ENCODE results near the gene FSIP1.

The FSIP1 gene

DNA sequence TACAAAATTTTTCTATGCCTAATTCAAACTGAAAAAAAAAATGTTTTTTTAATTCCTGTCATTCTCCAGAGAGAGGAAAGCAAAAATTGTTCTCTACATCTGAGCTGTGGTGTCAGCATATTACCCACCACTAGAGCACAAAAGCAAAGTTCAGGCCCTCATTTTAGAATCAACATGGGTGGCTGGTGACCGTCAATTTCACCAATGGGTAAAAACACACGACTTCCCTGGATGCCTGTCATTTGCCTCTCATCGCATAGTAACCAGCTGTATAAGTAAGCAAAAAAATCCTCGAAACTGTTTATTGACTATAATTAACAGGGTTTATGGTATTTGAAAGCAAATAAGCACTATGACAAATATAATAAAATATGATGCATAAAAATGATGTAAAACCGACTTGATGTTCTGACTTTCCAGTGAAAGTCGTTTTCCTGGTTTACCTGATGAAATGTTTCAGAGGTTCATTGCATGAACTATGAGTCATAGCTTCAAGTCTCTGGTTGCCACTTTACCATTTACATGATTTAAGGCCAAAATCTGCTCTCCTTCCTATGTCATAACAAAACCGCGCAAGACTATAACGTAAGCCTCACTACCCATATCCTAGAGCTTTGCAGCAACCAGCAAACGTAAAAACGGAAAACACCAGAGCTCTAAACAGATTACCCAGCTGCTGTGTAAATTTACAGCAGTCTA, 141.3 kb downstream of the FSIP1 start:
- DNase-seq: no peak

DNA sequence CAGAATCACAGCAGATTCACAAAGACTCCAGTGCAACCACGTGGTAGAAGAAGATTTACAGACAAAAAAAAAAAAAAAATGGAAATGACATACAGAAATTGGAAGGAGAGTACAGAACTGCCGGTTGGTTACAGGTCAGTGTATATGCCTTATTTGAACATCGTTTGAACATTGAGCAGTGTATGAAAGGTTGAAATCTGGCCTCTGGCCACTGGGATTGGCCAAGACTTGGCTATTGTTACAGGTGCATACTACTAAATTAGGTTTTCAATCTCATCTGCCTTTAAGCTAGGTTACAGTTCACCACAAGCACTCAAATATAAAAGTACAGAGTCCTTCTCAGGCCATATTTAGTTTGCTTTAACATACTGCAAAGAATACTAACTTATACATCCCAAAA, 142.0 kb downstream of the FSIP1 start:
- no peak for DNase-seq

DNA sequence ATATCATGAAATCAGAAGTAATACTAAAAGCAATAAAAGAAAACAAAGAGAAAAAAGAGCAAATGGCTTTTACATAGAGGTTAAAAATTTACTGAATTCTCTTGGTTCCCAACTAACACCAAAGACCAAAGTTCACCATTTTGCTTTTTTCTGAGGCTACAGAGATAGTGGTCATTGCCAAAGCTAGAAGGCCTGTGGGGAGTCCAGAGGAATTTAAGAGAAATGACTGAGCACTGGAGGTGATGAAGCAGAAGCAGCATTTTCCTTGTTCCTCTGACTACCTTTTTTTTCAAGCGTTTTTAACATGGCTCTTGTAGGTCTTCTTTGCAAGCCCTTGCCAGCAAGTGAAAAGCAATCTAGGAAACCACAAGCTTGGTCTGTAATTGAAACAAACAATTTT, 143.6 kb downstream of the FSIP1 start:
- DNase-seq: no peak

DNA sequence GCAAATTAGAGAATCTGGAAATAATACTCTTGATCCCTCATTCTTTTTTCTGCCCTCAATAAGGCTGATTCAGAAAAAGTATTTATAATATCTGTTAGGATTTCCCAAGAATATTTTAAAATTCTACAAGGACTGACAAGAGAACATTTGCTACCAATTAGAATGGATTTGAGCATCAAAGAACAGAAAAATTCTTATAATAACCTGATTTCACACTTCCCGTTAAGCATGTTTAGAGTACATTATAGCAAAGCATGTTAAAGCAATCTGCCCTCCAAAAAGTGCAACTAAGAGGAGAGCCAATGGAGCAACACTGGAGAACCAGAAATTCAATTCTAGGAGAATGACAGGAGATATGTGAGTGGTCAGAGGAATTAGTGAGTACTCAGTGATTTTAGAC, 144.6 kb downstream of the FSIP1 start:
- DNase-seq: no peak

DNA sequence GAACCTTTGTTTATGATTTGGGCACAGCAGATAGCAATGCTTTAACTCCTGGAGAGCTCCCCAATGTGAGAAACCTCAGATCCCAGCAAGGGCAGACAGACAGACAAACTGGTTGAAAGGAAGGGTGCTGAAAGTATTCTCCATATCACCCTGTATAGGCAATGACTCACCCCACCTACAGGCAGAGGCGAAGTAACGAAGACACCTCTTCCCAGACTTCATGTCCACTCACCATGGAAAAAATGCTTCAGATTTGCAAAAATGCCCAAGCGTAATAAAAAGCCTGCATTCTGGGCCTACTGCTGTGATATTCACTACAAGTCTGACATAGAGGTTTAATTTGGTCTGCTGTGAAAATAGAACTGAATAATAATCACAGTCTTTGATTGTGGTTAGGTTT, 151.3 kb downstream of the FSIP1 start:
- no peak for DNase-seq

DNA sequence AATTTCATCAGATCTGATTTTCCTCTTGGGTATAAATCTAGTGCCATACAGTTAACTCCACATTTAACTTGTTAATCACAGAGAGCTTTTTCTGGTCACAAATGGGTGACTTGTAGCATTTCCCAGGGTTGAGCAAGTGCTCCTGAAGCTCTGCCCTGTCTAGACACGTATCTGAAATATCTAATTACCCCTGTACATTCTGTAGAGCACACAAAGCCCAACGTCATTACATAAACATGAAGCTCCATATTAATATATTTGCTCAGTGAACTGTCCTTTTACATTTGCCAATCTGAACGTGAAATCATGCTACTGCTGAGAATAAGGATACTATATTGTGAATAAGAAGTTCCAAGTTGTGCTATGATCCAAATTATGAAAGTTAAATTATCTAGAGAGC, 152.7 kb downstream of the FSIP1 start:
- no peak for DNase-seq

DNA sequence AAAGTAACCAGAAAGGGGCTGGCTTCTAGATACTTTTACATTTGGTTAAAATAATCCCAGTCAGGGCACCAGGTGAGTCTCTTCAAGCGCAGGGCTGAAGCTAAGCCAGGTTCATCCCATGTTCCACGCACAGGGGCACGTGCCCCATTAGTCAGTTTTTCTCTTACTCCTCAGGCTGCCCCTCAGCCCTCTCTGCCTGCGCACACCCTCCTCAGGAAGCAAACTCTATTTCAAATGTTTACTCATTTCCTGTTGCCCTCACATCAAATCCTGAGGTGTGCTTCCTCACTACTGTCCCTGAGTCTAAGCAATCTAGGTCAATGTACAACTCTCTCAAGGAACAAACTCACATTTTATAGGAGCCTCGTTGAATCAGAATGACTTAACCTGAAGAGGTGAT, 153.3 kb downstream of the FSIP1 start:
- DNase-seq: no peak

DNA sequence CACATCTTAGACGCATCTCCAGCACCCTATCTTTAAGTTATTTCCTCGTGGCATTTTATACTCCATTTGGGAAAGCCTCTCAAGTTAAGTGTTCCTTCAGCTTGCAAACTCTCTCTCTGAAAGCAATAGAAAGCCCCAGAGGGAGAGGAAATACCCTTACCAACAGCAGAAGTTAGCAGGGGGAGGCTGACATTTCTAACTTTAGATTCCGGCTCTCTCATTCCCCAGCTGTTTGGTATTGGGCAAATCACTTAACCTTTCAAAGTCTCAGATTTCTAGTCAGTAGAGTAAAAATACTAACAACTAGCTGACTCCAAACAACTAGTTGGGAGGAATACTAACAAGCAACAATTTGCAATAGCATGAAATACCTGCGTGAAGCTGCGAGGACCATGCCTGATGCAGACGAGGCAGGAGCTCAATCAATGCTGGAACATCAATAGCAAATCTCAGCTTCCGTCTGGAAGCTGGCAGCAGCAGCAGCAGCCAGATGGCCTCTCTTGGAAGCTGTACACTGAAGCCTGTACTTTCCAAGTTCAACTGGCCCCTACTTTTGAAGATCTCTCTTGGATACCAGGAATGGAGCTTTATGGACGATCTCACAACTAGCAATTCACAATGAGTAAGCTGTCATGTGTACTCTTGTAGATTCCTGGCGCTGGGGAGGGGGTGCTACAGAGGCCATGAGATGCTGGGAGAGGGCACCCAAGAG, 153.9 kb downstream of the FSIP1 start:
- DNase-seq: no peak

DNA sequence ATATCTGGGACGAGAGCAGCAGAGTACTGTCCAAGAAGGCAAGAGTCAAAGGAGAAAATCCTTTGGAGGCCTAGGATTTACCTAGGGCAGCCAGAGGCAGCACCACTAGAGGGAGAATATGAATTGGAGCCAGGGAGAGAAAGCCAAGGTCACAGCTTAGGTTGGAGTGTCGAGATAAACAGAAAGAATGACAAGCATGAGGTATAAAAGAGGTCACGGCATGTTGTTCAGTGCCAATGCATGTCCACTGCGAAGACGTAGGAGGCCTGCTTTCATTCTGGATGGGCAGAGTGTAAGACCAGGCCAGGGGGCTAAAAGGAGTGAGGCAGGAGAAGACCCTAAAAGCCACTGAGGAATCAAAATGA, 154.5 kb downstream of the FSIP1 start:
- no peak for DNase-seq

DNA sequence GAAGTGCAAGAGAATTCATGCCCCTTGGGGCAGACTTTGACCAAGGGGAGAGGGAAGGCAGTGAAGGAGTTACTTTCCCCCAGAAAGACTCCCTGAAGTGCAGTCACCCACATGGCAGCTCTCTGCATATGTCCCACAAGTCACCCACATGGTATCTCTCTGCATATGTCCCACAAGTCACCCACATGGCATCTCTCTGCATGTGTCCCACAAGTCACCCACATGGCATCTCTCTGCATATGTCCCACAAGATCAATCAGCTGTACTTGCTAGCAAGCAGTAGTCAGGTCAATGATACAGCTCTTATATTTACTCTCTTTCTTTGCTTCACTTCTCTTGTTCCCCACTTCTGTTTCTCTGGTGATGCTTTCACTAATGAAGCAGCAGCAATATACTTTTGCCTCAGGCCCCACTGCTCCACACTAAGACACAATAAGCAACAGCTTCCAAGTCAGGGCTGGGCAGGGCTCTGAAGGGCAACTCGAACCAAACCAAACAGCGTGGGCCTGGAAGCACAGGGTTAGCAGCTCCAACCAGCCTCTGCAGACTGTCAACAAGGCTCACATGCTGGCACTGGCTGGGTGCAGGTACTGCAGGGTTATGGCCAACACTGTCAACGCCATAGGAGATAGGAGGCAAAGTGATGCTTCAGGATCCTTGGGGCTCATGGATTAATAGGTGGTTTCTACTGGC, 155.0 kb downstream of the FSIP1 start:
- DNase-seq: no peak

DNA sequence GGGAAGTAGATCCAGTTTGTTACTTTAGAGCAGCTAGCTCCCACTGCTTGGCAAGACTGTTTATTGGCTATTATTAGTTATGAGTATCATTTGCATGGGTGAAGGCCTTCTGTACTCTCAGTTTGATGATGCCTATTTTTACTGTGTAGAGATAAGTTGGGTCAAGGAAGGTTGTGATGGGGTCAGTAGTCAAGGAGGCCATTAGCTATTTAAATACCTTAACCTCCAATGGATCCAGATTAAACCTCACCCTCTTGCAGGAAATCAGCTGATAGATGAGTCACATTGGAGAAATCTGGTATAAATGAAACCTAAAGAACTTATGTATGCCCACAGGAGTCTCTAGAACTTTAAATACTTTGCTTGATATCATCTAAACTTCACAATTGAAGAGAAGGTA, 156.8 kb downstream of the FSIP1 start:
- no peak for DNase-seq

DNA sequence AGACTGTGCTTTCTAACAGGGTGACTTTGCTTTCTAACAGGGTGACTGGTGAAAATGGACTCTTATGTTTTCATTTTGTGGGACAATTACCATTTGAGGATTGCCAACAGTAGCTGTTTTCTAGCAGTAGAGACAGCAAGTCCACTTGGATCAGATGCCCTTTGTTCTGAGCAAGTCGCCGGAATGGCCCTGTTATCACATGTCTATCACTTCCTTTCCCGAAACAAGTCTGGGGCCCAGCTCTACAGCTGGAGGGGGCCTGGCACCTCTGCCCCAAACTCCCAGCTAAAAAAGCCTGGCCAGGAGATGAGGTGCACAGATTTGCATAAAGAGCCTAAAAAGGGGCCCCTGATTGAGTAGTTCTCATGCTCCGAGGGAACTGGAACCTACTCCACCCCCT, 157.2 kb downstream of the FSIP1 start:
- DNase-seq: no peak

DNA sequence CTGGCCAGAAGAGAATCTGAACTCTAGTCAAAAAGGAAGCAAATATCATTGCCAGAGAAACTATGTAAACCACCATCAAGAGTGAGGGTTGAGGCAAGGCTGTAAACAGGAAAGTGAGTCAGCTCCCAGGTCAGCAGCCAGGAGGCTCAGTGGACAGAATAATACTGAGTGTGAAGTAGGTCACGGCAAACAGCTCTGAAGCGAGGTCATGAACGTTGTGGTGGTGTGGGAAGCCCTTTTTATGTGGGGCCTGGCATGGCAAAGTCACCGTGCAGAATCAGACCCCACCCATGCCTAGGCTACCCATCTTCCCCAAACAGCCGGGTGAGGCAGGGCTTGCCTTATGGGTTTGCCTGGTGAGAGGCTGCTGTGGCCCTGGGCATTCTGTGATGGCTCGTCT, 157.8 kb downstream of the FSIP1 start:
- no peak for DNase-seq

DNA sequence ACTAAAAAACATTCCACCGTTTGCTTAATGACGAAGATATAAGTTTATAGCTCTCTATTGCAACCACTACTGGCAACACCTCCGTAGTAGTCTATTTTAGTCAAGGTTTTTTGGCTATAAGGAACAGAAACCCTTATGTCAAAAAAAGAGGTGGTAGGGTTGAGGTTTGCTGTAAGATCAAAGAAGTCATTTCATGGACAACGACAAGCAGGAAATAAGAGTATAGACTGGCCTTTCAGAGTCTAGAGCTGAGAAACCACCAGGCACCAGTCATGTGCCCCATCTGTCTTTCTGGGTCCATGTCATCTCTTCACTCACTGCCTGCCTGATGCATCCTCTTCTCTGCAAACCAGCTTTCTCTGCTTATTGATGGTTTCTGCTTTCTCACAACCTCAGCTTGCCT, 159.1 kb downstream of the FSIP1 start:
- DNase-seq: no peak

DNA sequence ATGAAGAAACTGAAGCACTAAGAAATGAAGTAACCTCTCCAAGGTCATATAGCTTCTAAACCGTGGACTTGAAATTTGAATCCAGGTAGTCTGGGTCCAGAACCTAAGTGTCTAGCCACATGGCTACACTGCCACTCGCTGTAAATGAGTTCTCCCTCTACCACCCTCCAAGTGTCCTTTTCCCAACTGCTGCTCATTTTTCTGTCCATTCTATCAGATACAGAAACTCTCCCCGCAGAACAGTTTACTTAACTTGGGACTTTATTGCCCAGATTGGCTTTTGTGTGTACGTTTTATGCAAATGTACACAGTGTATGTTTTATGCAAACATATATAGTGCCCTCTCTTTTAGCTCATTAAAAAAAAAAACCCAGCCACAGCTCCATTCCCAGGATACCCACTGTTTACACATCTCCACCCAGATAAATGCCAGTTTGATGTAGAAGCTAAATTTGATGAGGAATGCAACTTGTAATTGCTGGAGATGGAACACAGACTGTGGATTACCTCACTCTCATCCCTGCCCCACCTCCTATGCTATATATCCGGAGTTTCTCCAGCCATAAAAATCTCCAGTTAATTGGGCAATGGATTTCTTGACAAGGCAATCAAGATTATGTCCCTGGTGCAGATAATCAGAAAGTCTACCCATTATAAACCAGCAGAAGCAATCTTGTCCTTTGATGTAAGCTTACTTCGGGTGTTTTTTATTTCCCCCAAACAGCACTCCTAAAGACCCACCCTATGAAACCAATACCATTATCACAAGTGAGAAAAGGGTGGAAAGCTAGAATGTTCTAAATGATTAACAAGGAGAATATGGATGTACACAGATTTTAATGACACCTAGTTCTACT, 159.8 kb downstream of the FSIP1 start:
- DNase-seq: no peak

DNA sequence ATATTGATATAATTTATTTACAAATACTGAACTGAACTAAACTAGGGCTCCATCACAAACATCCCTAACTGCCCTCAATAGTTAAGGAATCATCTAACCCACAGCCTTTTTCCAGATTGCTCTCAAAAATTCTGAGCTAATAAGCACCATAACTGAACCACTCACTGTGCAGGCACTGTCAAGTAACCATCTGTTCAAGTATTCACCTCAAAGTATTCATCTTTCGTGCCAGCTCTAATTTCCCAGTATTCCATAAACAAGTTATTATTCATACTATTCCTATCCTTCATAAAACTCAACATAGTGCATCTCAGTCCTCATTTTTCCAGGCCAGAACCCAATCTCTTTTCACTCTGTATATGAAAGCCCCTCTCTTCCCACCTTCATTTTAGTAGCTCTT, 160.7 kb downstream of the FSIP1 start:
- no peak for DNase-seq

DNA sequence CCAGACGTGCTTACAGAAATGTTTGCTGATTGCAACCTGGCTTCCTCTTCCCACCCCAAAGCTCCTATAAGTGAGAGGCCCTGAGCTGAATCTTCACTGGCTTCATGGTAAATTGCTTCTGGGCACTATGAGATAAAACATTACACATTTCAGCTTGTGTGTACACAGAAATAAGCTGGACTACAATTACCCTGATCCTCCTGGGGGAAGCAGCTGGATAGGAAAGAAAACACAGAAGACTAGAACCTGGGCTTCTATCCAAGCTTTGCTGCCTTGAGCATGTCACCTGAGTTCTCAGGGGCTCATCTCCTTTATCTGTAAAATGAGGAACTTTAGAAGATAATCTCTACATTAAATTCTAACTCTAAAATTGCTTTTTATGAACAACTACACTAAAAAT, 161.4 kb downstream of the FSIP1 start:
- DNase-seq: no peak

DNA sequence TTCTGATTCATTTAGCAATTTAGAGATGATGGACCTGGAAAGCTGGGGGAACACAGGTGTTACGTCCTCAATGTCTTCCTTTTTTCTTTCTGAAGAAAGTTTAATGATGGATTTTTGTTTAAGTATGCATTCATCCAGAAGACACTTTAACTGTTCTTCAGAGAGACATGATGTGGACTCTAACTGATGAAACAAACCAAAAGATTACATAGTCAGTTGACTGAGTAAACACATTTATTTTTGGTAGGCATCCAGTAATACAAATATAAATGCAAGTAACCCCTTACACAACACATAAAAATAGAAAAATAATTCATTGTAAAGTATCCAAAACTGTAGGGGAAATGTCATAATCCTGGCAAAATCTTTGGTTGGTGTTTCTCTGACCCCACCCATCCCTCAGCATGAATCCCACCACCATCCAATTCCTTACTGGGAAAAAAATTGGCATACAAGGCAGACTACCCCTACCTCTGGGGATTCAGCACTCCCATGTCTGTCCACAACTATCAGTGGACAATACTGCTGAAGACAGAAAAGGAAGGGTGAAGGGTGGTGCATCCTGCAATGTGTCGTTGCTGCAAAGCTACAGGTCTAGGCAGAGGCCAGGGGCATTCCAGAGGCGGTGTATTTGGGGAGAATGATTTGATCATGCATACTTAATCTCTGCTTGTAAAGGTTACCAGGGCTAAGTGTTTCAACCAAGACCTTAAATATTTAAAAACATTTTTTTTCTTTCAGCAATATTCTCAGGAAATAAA, 164.4 kb downstream of the FSIP1 start:
- no peak for DNase-seq

DNA sequence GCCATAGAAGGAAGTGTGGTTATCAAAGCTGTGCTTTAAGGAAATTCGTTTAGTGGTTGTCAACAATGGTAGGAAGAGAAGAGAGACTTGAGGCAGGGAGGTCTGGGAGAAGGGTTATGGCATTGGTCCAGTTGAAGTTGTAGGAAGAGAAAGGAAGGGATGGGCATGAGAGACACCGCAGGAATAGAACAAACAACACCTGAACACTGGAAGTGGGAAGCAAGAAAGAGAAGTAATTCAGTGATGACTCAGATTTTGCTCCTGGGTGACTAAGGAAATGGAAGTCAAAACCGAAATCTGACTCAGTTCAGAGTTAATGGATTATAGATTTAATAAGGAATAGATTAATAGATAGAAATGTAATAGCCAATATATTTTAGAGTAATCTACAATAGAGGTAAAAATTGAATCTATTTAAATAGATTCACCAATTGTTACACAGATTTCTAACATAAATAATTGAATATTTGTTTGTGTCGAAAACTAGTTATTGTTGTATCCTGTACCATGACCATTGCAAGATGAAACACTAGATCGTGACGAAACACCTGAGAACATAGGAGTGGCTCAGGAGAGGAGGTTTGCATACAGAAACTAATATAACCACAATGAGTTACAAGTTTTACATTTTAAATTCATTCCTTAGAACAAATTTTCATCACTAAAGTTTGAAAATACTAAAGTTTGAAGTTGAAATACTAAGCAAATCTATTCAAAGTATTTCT, 165.7 kb downstream of the FSIP1 start:
- no peak for DNase-seq

DNA sequence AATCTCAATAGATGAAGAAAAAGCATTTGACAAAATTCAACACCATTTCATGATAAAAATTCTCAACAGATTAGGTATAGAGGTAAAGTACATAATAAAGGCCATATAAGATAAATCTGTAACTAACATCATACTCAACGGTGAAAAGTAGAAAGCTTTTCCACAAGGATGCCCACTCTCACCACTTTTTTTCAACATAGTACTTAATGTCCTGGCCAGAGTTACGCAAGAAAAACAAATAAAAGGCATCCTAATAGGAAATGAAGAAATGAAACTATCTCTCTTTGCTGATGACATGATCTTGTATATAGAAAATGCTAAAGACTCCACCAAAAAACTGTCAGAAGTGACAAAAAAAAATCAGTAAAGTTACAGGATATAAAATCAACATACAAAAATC, 168.8 kb downstream of the FSIP1 start:
- DNase-seq: no peak

DNA sequence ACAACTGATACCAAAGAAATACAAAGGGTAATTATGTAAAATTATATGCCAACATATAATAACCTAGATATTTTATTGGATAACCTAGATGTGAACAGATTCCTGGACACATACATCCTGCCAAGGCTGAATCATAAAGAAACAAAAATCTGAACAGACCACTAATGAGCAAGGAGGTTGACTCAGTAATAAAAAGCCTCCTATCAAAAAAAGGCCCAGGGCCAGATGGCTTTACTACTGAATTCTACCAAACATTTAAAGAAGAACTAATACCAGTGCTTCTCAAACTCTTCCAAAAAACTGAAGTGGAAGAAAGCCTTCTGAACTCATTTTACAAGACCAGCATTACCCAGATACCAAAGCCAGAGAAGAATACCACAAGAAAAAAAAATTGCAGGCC, 169.4 kb downstream of the FSIP1 start:
- DNase-seq: no peak

DNA sequence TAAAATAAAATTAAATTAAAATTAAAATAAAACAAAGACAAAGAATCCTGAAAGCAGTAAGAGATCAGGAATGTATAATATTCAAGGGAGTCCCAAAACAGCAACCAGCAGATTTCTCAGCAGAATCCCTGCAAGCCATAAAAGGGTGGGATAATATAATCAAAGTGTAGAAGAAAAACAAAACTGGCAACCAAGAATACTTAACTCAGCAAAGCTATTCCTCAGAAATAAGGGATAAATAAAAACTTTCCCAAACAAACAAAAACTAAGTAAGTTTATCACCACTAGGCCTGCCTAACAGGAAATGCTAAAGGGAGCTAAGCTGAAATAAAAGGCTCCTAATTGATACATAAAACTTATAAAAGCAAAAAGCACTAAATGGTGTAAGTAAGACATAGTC, 172.0 kb downstream of the FSIP1 start:
- DNase-seq: no peak

Data from hematopoietic multipotent progenitor cell treated with erythropoietin and hydrocortisone succinate and interleukin-3 and kit ligand, for 8 days (in vitro differentiated cells).